HG03378 (cell line): ENCODE results near the gene RPTN.
A peak's percentile ranks its signal among the peaks of the same experiment; 100 is the strongest.
"Not testable (repeated sequence)": the region's sequence is repeated elsewhere in the genome, so short reads cannot be mapped to it uniquely, and the experiment has no call there.

Experiments
- ATAC-seq: cut with Tn5 transposase; IDR thresholded peaks from one replicate; pipeline ENCODE4 v1.9.1; 2021; ENCODE audit warnings: mild to moderate bottlenecking, moderate library complexity; ENCODE audit not compliant: unreplicated experiment

The RPTN gene

DNA sequence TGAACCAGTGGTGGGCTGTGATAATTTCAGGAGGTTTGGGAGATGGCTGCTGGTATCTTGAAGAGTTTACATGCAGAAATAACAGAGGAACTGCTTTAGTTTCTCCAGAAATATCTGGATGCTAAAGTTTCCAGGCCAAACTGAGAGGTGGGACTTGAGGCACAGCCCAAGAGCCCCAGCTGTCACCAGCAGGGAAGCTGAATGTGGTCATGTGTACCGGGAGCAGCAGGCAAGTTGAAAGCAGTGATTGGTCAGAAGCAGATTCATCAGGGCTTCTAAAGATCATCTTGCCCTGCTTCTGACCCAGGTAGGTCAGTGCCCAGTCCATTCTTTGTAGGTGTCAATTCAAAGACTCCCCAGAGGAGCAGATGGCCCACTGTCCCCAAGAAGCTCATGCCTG is 7.9 kb upstream of the RPTN start:
- ATAC-seq: no peak

DNA sequence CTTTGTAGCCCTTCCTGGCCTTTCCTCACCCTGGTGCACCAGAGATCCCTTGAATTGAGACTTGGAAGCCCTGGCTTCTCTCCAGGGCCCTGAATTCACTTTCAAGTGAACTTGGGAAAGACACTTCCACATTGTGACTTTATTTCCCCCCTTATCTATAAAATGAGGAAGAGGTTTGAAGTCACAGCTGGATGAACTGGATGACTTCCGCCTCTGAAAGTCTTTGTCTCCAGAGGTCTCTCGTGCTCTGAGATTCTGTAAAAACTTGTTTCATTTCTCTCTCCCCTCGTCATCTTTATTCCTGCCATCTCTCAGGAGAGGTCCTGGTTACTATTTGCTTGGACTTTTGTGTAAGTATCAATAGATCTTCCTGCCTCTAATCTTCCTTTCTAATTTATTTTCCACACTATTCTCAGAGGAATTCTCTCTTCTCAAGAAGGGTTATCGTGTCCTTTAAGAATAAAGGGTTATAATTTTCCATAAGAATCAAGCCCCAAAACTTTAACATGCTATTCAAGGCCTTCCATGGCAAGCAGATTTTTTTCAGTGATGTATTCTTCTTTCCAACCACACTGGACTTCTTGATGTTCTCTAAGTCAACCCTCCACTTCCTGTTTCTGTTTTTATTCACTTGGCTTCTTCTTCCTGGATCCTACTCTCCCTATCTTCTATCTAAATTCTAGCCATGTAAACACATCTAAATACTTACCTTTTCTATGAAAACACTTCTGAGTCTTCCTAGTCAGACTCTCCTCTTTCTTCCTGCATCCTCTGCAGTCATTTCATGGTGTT is 6.5 kb upstream of the RPTN start:
- no peak for ATAC-seq

DNA sequence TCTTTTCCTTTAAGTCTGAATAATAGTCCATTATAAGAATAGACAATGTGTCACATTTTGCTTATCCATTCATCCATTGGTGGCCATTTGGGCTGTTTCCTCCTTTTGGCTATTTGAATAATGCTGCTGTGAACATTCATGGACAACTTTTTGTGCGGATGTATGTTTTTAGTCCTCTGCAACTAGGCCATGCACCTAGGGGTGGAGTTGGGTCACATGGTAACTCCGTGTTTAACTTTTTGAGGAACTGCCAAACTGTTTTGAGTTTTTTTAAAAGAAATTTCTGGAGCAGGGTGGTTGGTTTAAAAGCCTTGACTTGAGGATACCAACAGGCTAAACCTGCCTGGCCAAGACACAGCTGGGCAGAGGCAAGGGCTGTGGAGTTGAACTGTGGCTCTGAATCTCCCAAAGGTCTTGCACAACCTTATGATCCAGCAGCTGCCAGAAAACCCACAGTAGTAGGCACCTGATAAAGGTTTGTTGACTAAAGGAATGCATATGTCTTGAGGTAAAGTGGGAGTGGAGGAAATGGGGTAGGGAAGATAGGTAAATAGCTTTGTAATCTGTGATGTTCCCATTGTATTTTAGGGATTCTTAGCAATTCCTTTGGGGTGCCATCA is 5.6 kb upstream of the RPTN start:
- ATAC-seq: no peak

DNA sequence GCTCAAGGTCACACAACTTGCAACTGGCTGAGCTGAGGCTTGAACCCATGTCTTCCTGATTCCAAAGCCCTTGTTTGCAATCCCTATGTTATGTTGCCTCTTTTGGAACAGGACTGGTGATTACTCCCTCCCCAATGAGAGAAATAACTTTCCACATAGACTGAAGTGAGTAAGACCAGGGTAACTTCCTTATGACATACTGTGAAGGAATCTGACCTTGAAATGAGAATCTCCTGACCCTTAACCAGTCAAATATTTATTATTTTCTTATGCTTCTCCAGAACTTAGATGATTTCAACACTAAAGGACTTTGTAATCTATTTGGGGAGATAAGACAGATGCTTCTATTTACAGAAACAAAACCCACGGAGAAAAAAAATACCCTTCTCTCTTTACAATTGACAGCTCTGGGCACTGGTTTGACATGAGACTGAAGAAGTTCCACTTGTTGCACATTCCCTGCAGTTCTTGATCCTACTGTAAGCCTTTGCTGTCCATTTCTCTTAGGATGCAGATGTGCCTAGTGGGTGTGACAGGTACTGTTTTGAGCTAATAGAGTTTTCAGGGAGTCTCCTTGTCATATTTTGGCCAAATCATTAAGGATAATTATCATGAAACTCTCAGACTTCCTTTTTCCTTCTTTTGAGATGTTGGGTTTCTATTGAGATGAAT is 3.9 kb upstream of the RPTN start:
- no peak for ATAC-seq

DNA sequence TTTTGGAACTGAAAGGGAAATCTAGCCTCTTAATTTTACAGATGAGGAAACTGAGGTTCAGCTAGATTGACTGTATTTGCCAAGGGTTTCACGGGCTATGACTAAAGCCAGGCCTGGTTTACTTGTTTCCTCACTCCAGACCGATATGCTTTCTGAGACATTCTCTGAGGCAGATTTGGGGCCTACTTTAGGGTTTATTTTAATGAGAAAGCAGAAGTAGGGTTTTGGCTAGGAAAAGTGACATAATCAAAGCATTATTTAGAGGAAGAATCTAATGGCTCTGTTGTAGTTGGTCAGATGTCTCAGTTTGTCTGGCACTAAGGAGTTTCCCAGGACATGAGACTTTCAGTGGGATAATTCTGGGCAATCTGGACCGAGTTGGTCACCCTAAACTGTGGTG is 1.5 kb upstream of the RPTN start:
- no peak for ATAC-seq

DNA sequence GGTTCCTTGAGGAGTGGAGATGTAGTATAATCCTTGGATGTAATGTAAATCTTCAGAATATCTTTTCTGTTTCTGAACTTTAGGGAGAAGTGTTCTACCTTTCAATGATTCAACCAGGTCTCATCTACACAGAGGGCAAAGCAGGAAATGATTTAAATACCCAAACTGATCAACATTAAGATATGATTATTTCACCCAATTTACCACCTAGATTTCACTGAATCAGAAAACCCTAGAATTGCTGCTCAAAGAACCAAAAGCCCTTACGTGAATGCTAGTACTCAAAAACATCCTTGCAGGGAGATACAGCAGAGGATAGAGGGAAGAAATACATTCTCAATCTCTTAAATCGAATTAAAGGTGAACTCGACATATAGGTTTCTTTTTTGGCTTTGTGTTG is 5.0 kb downstream of the RPTN start:
- no peak for ATAC-seq

DNA sequence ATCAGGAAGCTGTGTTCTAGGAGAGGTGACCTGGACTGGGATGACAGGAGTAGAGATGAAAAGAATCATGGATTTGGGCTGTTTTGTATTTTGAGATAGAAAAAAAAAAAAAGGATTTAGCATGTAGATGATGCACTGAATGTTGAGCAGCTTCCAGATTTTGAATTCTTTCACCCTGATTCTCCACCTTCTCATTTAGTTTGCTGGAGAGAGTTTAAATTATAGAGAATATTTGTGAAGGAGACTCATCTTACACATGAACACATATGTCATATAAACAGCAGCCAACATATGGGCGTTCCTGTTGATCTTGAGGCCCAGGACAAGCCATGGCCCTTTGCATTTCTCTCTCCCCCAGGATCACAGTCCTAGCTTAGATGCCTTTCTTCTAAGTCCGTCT is 7.4 kb downstream of the RPTN start:
- no peak for ATAC-seq

DNA sequence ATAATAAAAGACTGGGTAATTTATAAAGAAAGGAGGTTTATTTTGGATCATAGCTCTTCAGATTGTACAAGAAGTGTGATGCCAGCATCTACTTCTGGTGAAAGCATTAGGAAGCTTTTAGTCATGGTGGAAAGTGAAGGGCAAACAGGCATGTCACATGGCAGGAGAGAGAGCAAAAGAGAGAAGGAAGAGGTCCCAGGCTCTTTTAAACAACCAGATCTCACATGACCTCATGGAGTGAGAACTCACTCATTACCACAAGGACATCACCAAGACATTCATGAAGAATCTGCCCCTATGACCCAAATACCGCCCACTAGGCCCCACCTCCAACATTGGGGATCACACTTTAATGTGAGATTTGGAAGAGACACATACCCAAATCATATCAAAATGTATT is 10.0 kb downstream of the RPTN start:
- no peak for ATAC-seq

DNA sequence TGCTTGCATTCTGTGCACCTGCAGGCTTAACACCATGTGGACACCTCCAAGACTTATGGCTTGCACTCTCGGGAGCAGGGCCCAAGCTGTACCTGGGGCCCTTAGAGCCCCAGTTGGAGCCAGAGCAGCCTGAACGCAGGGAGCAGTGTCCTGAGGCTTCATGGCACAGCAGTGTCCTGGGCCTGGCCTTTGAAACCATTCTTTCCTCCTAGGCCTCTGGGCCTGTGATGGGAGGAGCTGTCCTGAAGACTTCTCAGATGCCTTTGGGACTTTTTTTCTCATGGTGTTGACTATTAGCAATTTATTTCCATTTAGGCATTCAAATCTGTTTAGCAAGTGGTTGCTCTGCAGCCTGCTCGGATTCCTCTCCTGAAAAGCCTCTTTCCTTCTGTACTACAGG is 11.0 kb downstream of the RPTN start:
- no peak for ATAC-seq

DNA sequence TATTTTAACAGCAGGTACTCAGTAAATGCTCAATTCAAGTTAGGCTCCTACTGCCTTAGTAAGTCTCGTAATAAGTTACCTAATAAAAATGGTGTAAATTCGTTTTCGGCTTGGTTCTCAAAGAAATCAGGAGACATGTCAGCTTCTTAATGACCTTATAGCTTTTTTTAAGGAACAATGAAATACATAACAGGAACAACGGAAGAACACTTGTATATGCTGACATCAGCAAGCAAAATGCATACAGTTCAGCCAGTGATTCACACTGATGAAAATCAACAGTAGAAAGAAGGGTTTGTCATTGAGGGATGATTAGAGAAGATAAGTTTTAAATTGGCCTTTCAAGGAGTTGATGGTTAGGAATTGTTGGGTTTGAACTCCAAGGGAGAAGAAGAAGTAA is 13.3 kb downstream of the RPTN start:
- ATAC-seq: no peak

DNA sequence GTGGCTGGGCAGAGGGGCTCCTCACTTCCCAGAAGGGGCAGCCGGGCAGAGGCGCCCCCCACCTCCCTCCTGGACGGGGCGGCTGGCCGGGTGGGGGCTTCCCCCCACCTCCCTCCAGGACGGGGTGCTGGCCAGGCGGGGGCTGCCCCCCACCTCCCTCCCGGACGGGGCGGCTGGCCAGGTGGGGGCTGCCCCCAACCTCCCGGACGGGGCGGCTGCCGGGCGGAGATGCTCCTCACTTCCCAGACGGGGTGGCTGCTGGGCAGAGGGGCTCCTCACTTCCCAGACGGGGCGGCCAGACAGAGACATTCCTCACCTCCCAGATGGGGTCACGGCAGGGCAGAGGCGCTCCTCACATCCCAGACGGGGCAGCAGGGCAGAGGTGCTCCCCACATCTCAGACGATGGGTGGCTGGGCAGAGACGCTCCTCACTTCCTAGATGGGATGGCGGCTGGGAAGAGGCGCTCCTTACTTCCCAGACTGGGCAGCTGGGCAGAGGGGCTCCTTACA is 14.3 kb downstream of the RPTN start:
- ATAC-seq: not testable (repeated sequence)

DNA sequence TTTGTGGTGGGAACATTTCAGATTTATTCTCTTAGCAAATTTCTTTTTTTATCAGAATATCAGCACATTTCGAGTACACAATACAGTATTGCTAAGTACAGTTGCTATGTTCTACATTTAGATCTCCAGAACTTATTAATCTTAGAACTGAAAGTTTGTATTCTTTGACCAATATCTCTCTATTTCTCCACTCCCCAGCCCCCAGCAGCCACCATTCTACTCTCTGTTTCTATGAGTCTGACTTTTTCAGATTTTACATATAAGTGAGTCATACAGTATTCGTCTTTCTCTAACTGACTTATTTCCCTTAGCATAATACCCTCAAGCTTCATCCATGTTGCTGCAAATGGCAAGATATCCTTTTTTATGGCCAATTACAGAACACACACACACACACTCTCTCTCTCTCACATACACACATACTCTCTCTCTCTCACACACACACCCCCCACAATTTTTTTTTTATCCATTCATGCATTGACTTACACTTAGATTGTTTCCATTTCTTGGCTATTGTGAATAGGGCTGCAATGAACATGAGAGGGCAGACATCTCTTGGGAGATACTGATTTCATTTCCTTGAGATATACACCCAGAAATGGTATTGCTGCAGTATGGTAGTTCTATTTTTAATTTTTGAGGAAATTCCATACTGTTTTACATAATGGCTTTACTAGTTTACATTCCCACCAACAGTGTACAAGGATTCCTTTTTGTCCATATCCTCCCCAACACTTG is 15.7 kb downstream of the RPTN start:
- peak; percentile 47 for ATAC-seq

DNA sequence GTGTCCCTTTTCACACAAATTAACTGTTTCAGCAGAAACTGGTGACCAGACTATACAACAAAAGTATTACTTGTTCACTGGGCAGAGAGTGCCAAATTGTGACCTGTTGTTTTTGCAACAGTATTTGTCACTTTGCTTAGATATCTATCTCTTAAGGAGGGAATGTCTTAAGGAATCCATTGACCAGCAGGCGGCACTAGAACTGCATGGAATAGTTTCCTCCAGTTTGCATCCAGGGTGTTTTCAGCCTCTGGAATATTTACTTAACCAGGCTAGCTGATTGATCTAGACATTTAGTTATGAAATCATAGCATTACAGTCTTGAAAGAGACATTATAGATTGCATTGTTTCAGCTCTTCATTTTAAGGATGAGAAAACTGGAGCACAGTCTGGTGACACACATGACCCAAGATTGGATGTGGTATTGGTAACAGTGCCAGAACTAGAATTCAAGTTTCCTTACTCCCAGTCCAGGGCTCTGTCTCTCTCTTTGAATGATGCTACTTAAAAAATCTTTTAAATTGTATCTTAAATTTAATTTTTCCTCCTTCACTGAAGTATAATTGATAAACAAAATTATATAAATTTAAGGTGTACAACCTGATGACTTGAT is 16.9 kb downstream of the RPTN start:
- ATAC-seq: no peak

DNA sequence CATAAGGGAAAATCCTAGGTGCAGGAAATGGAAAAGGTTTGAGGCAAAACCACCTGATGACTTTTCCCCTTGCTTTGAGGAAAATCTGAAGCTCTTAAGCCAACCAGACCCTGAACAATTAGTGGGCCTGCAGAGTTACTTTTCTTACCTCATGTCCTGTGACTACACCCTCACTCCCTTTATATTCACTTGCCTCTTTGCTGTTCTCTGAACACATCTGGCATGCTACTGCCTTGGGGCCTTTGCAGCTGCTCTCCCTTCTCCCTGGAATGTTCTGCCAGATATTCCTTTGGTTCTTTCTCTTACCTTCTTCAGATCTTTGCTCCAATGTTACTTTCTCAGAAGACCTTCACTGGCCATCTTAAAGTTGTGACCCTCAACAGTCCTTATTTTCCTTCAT is 21.8 kb downstream of the RPTN start:
- no peak for ATAC-seq

DNA sequence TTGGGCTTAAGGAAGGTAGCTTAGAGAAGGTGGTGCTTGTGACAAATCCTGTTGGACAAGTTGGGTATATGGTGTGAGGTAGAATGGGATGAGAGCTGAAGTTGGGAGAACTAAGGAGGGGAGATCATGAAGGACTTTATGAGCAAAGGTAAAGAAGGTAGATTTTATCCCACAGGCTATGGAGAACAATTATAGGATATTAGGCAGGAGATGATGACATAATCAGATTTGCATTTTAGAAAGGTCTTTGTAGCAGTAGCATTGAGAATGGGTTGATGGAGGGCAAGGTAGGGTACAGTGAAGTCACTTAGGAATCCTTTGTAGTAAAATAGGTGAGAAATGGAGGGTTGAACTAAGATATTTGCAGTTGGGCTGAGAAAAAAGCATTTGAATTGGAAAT is 28.8 kb downstream of the RPTN start:
- no peak for ATAC-seq

DNA sequence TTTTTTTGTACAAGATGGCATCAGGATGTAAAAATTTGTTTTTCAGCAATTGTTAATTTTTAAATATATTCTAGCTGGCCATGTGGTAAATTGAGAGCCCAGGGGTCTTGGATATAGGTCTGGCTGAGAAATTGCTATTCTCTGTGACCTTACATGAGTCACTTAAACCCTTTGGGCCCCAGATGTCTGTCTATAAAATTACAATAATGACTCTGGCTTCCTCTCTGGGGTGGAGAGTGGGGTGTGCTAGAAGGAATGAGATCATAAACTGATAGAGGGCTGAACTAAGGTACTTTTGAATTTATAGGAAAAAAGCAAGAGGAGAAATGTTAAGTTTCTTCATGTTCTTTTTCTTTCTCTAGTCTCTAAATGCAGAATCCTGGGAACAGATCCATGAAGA is 31.4 kb downstream of the RPTN start:
- ATAC-seq: no peak

DNA sequence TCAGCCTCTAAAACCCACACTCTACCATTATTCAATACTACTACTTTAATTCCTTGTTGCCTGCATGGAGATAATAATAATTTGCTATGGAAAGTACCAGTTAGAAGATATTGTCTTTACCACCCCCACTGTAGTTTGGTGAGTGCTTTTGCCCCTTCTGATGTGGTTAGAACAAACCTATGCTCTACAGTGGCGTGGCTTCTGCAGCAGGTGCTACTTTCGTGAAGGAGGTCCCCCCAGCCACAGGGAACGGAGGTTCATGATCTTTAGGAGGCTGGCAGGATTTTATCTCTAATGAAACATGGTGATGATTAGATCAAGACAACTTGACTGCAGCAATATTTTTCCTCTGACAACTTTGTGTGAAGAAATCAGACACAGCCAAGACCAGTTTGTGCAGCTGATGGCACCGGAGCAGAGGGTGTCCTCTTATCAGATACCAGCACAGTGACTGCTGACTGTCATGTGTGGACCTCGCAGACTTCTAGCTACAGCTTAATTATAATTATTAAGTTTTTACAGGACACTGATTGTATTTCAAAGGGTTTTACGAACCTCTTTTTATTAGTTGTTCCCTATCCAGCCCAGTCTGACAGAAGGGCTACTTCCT is 33.1 kb downstream of the RPTN start:
- ATAC-seq: no peak

DNA sequence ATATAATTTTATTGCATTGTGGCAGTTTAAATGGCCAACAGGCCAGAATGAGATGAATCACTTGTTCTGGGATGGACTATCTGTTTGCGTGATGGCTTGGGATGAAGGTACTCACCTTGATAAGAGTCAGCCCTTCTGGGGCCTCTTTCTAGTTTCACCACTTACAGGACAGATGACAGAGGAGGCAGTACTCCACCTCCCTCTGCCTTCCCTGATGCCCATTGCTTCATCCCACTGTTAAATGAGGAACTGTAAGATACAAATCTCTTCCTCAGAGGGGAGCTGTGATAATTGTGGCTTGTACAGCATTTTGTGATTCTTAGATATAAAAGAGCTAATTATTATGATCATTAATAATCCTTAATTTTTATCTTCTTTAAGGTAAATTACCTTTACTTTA is 40.1 kb downstream of the RPTN start:
- ATAC-seq: no peak

DNA sequence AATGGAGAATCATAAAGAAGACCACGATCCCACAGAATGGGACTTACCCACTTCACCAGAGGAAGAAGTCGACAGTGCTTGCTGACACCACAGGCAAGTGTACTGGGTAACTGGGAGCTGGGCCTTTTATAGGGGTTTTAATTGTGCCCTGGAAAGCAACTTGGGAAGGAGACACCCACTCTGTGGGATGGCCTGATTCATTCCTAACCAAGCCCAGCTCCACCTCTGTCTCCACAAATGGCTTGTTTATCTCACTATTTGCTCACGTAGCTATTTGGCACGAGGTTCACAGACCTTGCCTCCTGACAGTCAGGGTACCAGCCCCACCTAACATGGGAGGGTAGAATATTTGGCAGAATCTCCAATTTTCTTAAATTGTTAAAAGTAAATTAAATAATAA is 43.7 kb downstream of the RPTN start, which contains the start of gene TCHH:
TCHH (minus strand) TSS at position 101 of the 400 bp plus-strand sequence. CDS start 1,364 bp downstream, outside the sequence.
- no peak for ATAC-seq

DNA sequence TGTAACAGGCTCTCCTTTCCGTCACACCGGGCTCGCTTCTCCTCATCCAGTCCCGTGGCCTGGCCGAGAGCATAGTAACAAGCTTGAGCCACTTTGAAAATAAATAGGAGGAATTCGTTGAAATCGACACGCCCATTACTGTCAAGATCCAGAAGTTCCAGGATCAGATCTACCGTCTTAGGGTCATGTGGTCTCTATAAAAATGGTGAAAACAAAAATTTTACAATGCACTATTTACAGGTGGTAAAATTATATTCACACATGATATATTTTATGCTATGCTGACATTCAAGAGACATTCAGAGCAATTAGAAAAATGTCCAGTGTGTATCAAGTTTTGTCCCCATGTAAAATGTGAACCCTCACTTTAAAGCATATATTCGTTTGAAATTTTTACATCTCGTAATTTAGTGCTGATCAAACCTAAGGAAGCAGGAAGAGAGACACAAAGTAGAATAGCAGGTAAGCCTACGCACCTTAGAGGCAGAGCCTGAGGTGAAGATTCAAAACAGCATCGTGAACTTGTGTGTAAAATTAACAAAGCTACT is 46.1 kb downstream of the RPTN start:
- ATAC-seq: no peak
